Liver (tissue), 3 donors: ENCODE measurements around the gene FGF16.

Source experiments
- CTCF ChIP-seq: fragments of 150-350 bp; IDR thresholded peaks from 2 replicates; pipeline ENCODE4 v1.5.1; 2017; ENCODE audit warnings: improper control_type of control experiment, low read depth, low read length; ENCODE audit not compliant: missing input control
- FOXA1 ChIP-seq: IDR thresholded peaks from 2 replicates; pipeline ENCODE4 v1.6.1; 2016; ENCODE audit warnings: antibody characterized with exemption
- JUND ChIP-seq, 2 donors: IDR thresholded peaks; 2 replicates each; pipeline ENCODE4 v1.6.1; 2016; ENCODE audit warnings: antibody characterized with exemption in 2 of 2
- MAX ChIP-seq: IDR thresholded peaks from 2 replicates; pipeline ENCODE4 v1.6.1; 2016; ENCODE audit warnings: antibody characterized with exemption
- RAD21 ChIP-seq, 2 donors: IDR thresholded peaks; 2 replicates each; pipeline ENCODE4 v1.6.1; 2016; ENCODE audit warnings: antibody characterized with exemption in 2 of 2, mild to moderate bottlenecking in 2 of 2
- ZBTB33 ChIP-seq: IDR thresholded peaks from 2 replicates; pipeline ENCODE4 v1.6.1; 2016; ENCODE audit warnings: antibody characterized with exemption
- donor health status: healthy.
- donor health status: healthy.

- TF ChIP-seq CTCF (no peak), RAD21 (IDR thresholded peaks at IDR 0.05) (no peak), JUND (IDR thresholded peaks at IDR 0.05) (no peak), MAX (no peak), FOXA1 (no peak), ZBTB33 (no peak)
Observed at GRCh38 chrX:77442728-77443127, 4.5 kb upstream of the FGF16 start.
